Thymus (tissue), 11 donors: ENCODE measurements around the gene CEP68. TPM values are rescaled to one million over a fixed set of nuclear protein-coding genes. Genes with fewer than 3 reads are reported as not detected.

Experiments
- DNase-seq, 9 donors: peaks; one replicate each; pipeline ENCODE4 v3.0.0-alpha.2; 2013; ENCODE audit warnings: low spot score in 9 of 9, low read depth in 6 of 9, missing footprints in 1 of 9
- H3K27ac ChIP-seq, 2 donors: one replicate each; pipeline ENCODE4 v1.5.1; 2013; ENCODE audit warnings: control low read depth in 1 of 2, low read depth in 1 of 2, low read length in 1 of 2, mild to moderate bottlenecking in 1 of 2, moderate library complexity in 1 of 2
- H3K27me3 ChIP-seq, 2 donors: one replicate each; pipeline ENCODE4 v1.5.1; 2013; ENCODE audit warnings: low read length in 1 of 2; ENCODE audit not compliant: control insufficient read depth in 2 of 2, insufficient read depth in 1 of 2
- H3K36me3 ChIP-seq, 2 donors: one replicate each; pipeline ENCODE4 v1.5.1; 2013; ENCODE audit warnings: low read length in 1 of 2, mild to moderate bottlenecking in 1 of 2, moderate library complexity in 1 of 2; ENCODE audit not compliant: control insufficient read depth in 2 of 2, insufficient read depth in 2 of 2
- H3K4me1 ChIP-seq, 2 donors: one replicate each; pipeline ENCODE4 v1.5.1; 2013; ENCODE audit warnings: low read length in 2 of 2; ENCODE audit not compliant: control insufficient read depth in 2 of 2, insufficient read depth in 2 of 2
- H3K4me3 ChIP-seq, 2 donors: one replicate each; pipeline ENCODE4 v1.5.1; 2013; ENCODE audit warnings: low read length in 2 of 2, control low read depth in 1 of 2, mild to moderate bottlenecking in 1 of 2
- H3K9me3 ChIP-seq, 2 donors: one replicate each; pipeline ENCODE4 v1.5.1; 2013; ENCODE audit warnings: low read length in 1 of 2, mild to moderate bottlenecking in 1 of 2; ENCODE audit not compliant: control insufficient read depth in 2 of 2, insufficient read depth in 1 of 2
- WGBS: extraction: QIAGEN DNeasy Blood & Tissue Kit; methylation state at CpG from one replicate; pipeline ENCODE4 v1.1.7; 2013; 5-methylcytosine and 5-hydroxymethylcytosine counted together
- polyA plus RNA-seq: library from polyadenylated mRNA; stranded (reverse); fragments of 200-250 nt; gene quantifications from one replicate; pipeline ENCODE4 v1.2.3, GENCODE V29; 2013
- total RNA-seq: library from RNA; stranded (reverse); fragments of 120-200 nt; gene quantifications from one replicate; pipeline ENCODE4 v1.2.4, GENCODE V29; 2013
- donor health status: healthy.

CEP68 gene
- total and polyA plus RNA-seq, 2 donors, result 8.0 to 13.3 TPM

DNA sequence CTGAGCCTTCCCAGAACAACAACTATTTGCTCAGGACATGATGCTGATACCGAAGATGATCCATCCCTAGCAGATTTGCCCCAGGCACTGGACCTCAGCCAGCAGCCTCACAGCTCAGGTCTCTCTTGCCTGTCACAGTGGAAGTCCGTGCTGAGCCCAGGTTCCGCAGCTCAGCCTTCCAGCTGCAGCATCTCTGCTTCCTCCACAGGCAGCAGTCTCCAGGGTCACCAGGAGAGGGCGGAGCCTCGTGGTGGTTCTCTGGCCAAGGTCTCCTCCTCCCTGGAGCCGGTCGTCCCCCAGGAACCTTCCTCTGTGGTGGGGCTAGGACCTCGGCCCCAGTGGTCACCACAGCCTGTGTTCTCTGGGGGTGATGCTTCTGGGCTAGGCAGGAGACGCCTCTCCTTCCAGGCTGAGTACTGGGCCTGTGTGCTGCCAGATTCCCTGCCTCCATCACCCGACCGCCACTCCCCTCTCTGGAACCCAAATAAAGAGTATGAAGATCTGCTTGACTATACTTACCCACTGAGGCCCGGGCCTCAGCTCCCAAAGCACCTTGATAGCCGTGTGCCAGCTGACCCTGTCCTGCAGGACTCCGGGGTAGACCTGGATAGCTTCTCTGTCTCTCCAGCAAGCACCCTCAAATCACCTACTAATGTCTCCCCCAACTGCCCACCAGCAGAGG lies 15.4 kb downstream of the CEP68 start:
- DNase-seq, result no peak

DNA sequence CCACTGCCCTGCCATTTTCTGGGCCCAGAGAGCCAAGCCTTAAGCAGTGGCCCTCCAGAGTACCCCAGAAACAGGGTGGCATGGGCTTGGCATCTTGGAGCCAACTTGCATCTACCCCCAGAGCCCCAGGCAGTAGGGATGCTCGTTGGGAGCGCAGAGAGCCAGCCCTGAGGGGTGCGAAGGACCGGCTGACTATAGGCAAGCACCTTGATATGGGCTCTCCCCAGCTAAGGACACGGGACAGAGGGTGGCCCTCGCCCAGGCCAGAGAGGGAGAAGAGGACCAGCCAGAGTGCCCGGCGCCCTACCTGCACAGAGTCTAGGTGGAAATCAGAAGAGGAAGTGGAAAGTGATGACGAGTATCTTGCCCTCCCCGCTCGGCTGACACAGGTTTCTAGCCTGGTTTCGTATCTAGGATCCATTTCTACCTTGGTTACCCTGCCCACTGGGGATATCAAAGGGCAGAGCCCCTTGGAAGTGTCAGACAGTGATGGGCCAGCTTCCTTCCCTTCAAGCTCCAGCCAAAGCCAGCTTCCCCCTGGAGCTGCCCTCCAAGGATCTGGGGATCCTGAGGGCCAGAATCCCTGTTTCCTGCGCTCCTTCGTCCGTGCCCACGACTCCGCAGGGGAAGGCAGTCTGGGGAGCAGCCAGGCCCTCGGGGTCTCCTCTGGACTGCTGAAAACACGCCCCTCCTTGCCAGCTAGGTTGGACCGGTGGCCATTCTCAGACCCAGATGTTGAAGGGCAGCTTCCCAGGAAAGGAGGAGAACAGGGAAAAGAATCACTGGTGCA lies 16.2 kb downstream of the CEP68 start:
- peaks cover 2 to 29% of the 10 kb centered on the region in 2 donors for H3K4me1 ChIP-seq
- H3K27ac ChIP-seq, result no peak overlapping the region
- no peak for DNase-seq
- no peaks in the 10 kb centered on the region for H3K27me3 ChIP-seq
- WGBS, result 97% methylated on average over 20 of the region's 20 CpGs
- no peak overlapping the region for H3K4me3 ChIP-seq
- peaks cover 54 to 60% of the 10 kb centered on the region in 2 donors for H3K36me3 ChIP-seq
- no peaks in the 10 kb centered on the region for H3K9me3 ChIP-seq

More for the DNA sequence above, 15.4 kb downstream of the CEP68 start:
- no peak overlapping the region for H3K27ac ChIP-seq
- WGBS, result 97% methylated on average over 14 of the region's 14 CpGs
- peaks cover 2 to 32% of the 10 kb centered on the region in 2 donors for H3K4me1 ChIP-seq
- no peaks in the 10 kb centered on the region for H3K27me3 ChIP-seq
- no peaks in the 10 kb centered on the region for H3K9me3 ChIP-seq
- H3K4me3 ChIP-seq, result no peak overlapping the region
- H3K36me3 ChIP-seq, result peaks cover 50 to 57% of the 10 kb centered on the region in 2 donors

DNA sequence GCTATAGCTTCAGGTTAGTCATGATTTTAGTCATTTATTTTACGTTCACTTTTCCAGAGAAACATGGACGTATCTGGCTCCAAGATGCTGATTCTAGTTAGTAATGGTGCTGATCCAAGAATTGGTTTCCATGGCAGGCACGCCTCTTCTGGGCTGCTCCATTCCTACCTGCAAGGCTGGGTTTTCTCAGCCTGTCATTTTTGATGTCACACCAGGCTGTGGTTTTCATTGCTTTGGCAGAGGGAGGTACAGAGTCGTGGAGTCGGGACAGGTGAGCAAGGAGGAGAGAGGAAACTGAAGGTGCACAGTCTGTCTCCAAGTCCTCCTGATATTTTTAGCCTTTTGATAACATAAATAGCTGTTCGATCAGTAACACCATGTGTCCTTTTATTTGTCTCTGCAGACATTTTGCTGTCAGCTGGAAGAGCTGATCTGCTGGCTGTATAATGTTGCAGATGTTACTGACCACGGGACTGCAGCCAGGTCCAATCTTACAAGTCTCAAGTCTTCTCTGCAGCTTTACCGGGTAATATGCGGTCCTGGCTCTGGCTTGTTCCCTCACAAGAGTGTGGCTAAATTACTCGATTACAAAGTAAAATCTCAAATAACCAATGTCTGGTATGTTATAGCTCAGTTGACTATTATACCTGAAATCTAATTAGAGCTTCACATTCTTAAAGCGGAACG lies 17.8 kb downstream of the CEP68 start:
- Histone ChIP-seq H3K27ac (no peak overlapping the region), H3K9me3 (no peaks in the 10 kb centered on the region), H3K27me3 (no peaks in the 10 kb centered on the region), H3K36me3 (peaks cover 70 to 71% of the 10 kb centered on the region in 2 donors), H3K4me1 (peaks cover 0 to 19% of the 10 kb centered on the region in 2 donors), H3K4me3 (no peak overlapping the region)
- no peak for DNase-seq
- 91% methylated on average over 12 of the region's 12 CpGs for WGBS

DNA sequence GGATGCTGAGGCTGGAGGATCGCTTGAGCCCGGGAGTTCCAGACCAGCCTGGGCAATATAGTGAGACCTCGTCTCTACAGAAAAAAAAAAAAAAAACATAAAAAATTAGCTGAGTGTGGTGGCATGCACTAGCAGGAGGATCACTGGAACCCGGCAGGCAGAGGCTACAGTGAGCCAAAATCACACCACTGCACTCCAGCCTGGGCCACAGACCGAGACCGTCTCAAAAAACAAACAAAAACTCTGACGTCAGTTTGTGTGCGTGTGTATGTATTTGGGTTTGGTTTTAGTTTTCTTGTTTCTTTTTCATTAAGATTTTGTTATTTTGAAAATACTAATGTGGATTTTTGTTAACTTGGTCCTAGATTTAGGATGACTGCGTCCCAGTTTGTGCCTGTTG lies 19.0 kb downstream of the CEP68 start:
- Histone ChIP-seq H3K4me1 (peaks cover 0 to 11% of the 10 kb centered on the region in 2 donors), H3K27ac (no peak overlapping the region), H3K27me3 (no peaks in the 10 kb centered on the region), H3K9me3 (no peaks in the 10 kb centered on the region), H3K36me3 (peaks cover 70 to 75% of the 10 kb centered on the region in 2 donors), H3K4me3 (no peak overlapping the region)
- WGBS, result 96% methylated on average over 9 of the region's 9 CpGs
- DNase-seq, result no peak

DNA sequence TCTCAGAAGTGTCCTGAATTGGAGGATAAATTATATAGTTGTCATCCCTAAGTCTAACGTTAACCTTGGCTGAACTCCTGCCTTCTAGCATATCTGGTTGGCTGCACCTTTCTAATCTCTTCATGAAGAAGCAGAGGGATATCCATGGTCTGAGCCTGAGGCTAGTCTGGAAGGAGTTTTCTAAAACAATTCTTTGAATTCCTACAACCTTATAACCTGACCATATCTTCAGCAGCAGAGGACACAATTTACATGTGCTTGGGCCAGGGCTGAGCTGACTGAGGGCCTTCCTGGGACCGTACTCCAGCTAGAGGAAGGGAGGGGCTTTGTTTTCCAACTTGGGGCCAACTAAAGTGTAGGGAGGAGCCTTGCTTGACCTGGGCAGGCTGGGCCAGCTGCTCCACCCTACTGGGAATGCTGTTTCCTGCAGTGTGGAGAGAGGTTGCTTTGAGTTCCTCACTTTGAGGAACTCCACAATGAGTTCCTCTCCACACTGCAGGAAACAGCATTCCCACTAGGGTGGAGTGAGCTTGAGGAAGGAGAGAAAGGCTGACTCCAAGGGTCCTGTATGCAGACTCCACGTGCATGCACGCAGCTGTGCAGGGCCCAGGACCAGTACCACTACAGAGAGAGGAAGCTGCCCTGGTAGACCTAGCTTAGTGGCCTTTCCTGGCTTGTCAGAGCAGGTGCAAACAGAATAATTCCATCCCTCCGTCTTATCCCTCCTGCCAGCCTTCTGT lies 19.6 kb downstream of the CEP68 start:
- Histone ChIP-seq H3K27ac (no peak overlapping the region), H3K27me3 (no peaks in the 10 kb centered on the region), H3K9me3 (no peaks in the 10 kb centered on the region), H3K4me3 (no peak overlapping the region), H3K36me3 (peaks cover 68 to 72% of the 10 kb centered on the region in 2 donors), H3K4me1 (peaks cover 0 to 5% of the 10 kb centered on the region in 2 donors)
- 92% methylated on average over 5 of the region's 5 CpGs for whole genome bisulfite sequencing
- DNase-seq, result no peak

DNA sequence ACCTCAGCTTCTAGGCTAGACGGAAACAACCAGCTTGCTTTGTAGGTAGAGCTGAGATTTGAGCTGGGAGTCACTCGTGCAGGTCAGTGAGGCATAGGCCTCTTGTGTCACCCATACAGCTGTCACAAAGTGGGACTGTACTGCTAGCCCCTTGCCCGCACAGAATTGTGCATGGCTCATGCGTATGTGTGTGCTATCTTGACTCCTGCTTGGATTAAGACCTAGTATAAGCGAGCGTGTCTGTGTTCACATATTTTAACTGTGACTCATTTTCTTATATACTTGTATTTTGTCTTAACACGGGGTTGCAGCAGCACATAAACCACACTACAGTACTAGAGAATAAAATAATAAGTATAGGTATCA lies 20.1 kb downstream of the CEP68 start:
- WGBS, result 97% methylated on average over 7 of the region's 7 CpGs
- H3K4me3 ChIP-seq, result no peak overlapping the region
- DNase-seq, result no peak
- no peaks in the 10 kb centered on the region for H3K9me3 ChIP-seq
- no peaks in the 10 kb centered on the region for H3K27me3 ChIP-seq
- no peak overlapping the region for H3K27ac ChIP-seq
- H3K36me3 ChIP-seq, result peaks cover 70% of the 10 kb centered on the region in 2 donors
- peaks cover 0 to 4% of the 10 kb centered on the region in 2 donors for H3K4me1 ChIP-seq

DNA sequence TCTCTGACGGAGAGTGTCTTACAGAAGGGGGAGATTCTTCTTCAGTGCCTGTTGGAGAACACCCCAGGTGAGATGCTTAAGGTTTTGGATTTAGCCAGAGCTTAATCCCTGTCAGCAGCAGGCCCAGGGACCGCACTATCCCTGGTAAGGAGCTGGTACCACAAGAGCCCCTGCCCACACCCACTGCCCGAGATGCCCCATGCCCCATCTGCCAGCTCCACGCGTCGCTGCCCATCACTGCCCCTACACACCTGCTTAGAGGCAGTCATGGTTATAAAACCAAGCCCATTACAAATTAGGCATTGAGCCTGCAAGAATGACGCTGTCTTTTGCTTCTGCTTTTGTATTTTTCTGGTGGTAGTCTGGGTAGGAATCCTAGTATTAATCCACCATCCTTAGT lies 21.7 kb downstream of the CEP68 start:
- H3K4me1 ChIP-seq, result peaks cover 0 to 13% of the 10 kb centered on the region in 2 donors
- H3K27me3 ChIP-seq, result no peaks in the 10 kb centered on the region
- DNase-seq, result no peak
- no peak overlapping the region for H3K27ac ChIP-seq
- H3K9me3 ChIP-seq, result no peaks in the 10 kb centered on the region
- no peak overlapping the region for H3K4me3 ChIP-seq
- WGBS, result 97% methylated on average over 7 of the region's 7 CpGs
- peaks cover 66 to 67% of the 10 kb centered on the region in 2 donors for H3K36me3 ChIP-seq

DNA sequence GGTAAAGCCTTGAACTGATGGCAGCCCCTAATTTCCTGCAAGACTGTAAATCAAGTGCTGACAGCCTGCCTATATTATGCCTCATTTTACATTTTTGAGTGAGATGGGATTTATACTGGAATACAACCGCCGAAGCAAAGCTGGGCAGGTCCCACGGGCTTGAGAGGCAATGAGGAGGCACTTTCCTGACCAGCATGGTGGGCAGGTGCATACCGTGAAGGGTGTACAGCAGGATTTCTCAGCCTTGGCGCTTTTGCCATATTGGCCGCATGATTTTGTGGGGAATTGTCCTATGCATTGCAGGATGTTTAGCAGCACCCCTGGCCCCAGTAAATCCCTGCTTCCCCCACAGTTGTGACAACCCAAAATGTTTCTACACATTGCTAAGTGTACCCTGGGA lies 22.8 kb downstream of the CEP68 start:
- Histone ChIP-seq H3K27me3 (no peaks in the 10 kb centered on the region), H3K4me1 (peaks cover 0 to 13% of the 10 kb centered on the region in 2 donors), H3K4me3 (no peak overlapping the region), H3K9me3 (no peaks in the 10 kb centered on the region), H3K27ac (no peak overlapping the region), H3K36me3 (peaks cover 64 to 66% of the 10 kb centered on the region in 2 donors)
- DNase-seq, result no peak
- 97% methylated on average over 6 of the region's 6 CpGs for WGBS
